H9 (cell line): ENCODE results near the gene NALCN. TPM values are rescaled to one million over a fixed set of nuclear protein-coding genes. Genes with fewer than 3 reads are reported as not detected.

Source experiments
- DNase-seq: peaks from one replicate; pipeline ENCODE4 v3.0.0-alpha.2; 2017
- H2AFZ ChIP-seq: one replicate; pipeline ENCODE4 v1.6.1; 2013; ENCODE audit warnings: mild to moderate bottlenecking, low read length, control low read depth, moderate library complexity
- H2AK5ac ChIP-seq: 2 replicates; pipeline ENCODE4 v1.6.1; 2013; ENCODE audit warnings: low read length, control low read depth, mixed read lengths; ENCODE audit not compliant: insufficient read length
- H2BK120ac ChIP-seq: one replicate; pipeline ENCODE4 v1.6.1; 2013; ENCODE audit warnings: low read depth, mild to moderate bottlenecking, low read length, control low read depth, inconsistent platforms; ENCODE audit not compliant: poor library complexity, severe bottlenecking
- H2BK12ac ChIP-seq: 2 replicates; pipeline ENCODE4 v1.6.1; 2013; ENCODE audit warnings: low read length, control low read depth, mixed read lengths, low read depth; ENCODE audit not compliant: insufficient read length
- H2BK15ac ChIP-seq: 2 replicates; pipeline ENCODE4 v1.6.1; 2013; ENCODE audit warnings: low read depth, low read length, control low read depth
- H2BK20ac ChIP-seq: one replicate; pipeline ENCODE4 v1.6.1; 2013; ENCODE audit warnings: low read depth, mild to moderate bottlenecking, low read length, control low read depth, inconsistent platforms; ENCODE audit not compliant: poor library complexity, severe bottlenecking
- H2BK5ac ChIP-seq: 2 replicates; pipeline ENCODE4 v1.6.1; 2013; ENCODE audit warnings: low read length, control low read depth, mixed read lengths; ENCODE audit not compliant: insufficient read length
- H3K14ac ChIP-seq: 2 replicates; pipeline ENCODE4 v1.6.1; 2013; ENCODE audit warnings: low read length, control low read depth; ENCODE audit not compliant: insufficient read depth
- H3K18ac ChIP-seq: 2 replicates; pipeline ENCODE4 v1.6.1; 2013; ENCODE audit warnings: low read depth, mild to moderate bottlenecking, mixed read lengths, low read length, control low read depth; ENCODE audit not compliant: insufficient read length
- H3K23ac ChIP-seq: 2 replicates; pipeline ENCODE4 v1.6.1; 2013; ENCODE audit warnings: low read length, control low read depth, mixed read lengths, low read depth; ENCODE audit not compliant: insufficient read length
- H3K23me2 ChIP-seq: 2 replicates; pipeline ENCODE4 v1.6.1; 2013; ENCODE audit warnings: low read depth, mild to moderate bottlenecking, mixed read lengths, low read length, control low read depth; ENCODE audit not compliant: insufficient read length, poor library complexity, severe bottlenecking
- H3K27ac ChIP-seq: 2 replicates; pipeline ENCODE4 v1.5.1; 2013; ENCODE audit warnings: low read length, control low read depth, mixed read lengths, low read depth; ENCODE audit not compliant: insufficient read length
- H3K27me3 ChIP-seq: 2 replicates; pipeline ENCODE4 v1.6.1; 2013; ENCODE audit warnings: low read length, control low read depth, inconsistent platforms; ENCODE audit not compliant: insufficient read depth
- H3K4ac ChIP-seq: 2 replicates; pipeline ENCODE4 v1.6.1; 2013; ENCODE audit warnings: low read depth, mild to moderate bottlenecking, control low read depth, inconsistent platforms, low read length, moderate library complexity
- H3K4me1 ChIP-seq: 2 replicates; pipeline ENCODE4 v1.6.1; 2013; ENCODE audit warnings: low read length, control low read depth, inconsistent platforms; ENCODE audit not compliant: insufficient read depth
- H3K4me2 ChIP-seq: 2 replicates; pipeline ENCODE4 v1.6.1; 2013; ENCODE audit warnings: low read length, control low read depth, mixed read lengths; ENCODE audit not compliant: insufficient read length, insufficient read depth
- H3K56ac ChIP-seq: 2 replicates; pipeline ENCODE4 v1.6.1; 2013; ENCODE audit warnings: low read depth, mild to moderate bottlenecking, mixed read lengths, low read length, control low read depth; ENCODE audit not compliant: insufficient read length
- H3K79me1 ChIP-seq: 2 replicates; pipeline ENCODE4 v1.6.1; 2013; ENCODE audit warnings: low read depth, mild to moderate bottlenecking, moderate library complexity, low read length, control low read depth, inconsistent platforms; ENCODE audit not compliant: insufficient read depth, poor library complexity, severe bottlenecking
- H3K79me2 ChIP-seq: 2 replicates; pipeline ENCODE4 v1.6.1; 2013; ENCODE audit warnings: low read length, control low read depth, inconsistent platforms; ENCODE audit not compliant: insufficient read depth
- H3K9ac ChIP-seq: 2 replicates; pipeline ENCODE4 v1.6.1; 2013; ENCODE audit warnings: low read length, control low read depth, mixed read lengths; ENCODE audit not compliant: insufficient read length; ENCODE audit errors: extremely low read depth
- H3K9me3 ChIP-seq: one replicate; pipeline ENCODE4 v1.6.1; 2013; ENCODE audit warnings: low read depth, low read length, inconsistent platforms; ENCODE audit not compliant: control insufficient read depth
- H3T11ph ChIP-seq: one replicate; pipeline ENCODE4 v1.6.1; 2013; ENCODE audit warnings: mild to moderate bottlenecking, low read length, control low read depth, inconsistent platforms
- H4K20me1 ChIP-seq: one replicate; pipeline ENCODE4 v1.6.1; 2013; ENCODE audit not compliant: control insufficient read depth, insufficient read length, insufficient read depth
- H4K5ac ChIP-seq: 2 replicates; pipeline ENCODE4 v1.6.1; 2013; ENCODE audit warnings: low read depth, mild to moderate bottlenecking, mixed read lengths, low read length, control low read depth; ENCODE audit not compliant: insufficient read length
- H4K8ac ChIP-seq: replicated peaks from 2 replicates; pipeline ENCODE4 v1.6.1; 2013; ENCODE audit warnings: low read length, control low read depth, mixed read lengths, low read depth; ENCODE audit not compliant: insufficient read length
- H4K91ac ChIP-seq: 2 replicates; pipeline ENCODE4 v1.6.1; 2013; ENCODE audit warnings: low read depth, mild to moderate bottlenecking, moderate library complexity, mixed read lengths, low read length, control low read depth; ENCODE audit not compliant: insufficient read length
- H3K27ac Mint-ChIP-seq, 3 experiments: 2 replicates in 2 of 3; 3 replicates in 1 of 3; pipeline ENCODE4 v1.8.0; 2020 to 2021; ENCODE audit warnings: mixed read lengths in 3 of 3, mild to moderate bottlenecking in 1 of 3, moderate library complexity in 1 of 3
- H3K27me3 Mint-ChIP-seq: 2 replicates; pipeline ENCODE4 v1.8.0; 2021; ENCODE audit warnings: low read depth, mild to moderate bottlenecking, moderate library complexity, mixed read lengths
- H3K36me3 Mint-ChIP-seq, 3 experiments: 2 replicates in 2 of 3; 3 replicates in 1 of 3; pipeline ENCODE4 v1.8.0; 2020 to 2021; ENCODE audit warnings: low read depth in 3 of 3, mixed read lengths in 3 of 3; ENCODE audit not compliant: insufficient read depth in 1 of 3
- H3K4me1 Mint-ChIP-seq, 2 experiments: 2 replicates each; pipeline ENCODE4 v1.8.0; 2020; ENCODE audit warnings: mixed read lengths in 2 of 2
- H3K4me3 Mint-ChIP-seq, 2 experiments: 2 replicates in 1 of 2; 3 replicates in 1 of 2; pipeline ENCODE4 v1.8.0; 2020 to 2021; ENCODE audit warnings: mild to moderate bottlenecking in 2 of 2, mixed read lengths in 2 of 2, moderate library complexity in 1 of 2
- H3K9me3 Mint-ChIP-seq, 2 experiments: 2 replicates in 1 of 2; 3 replicates in 1 of 2; pipeline ENCODE4 v1.8.0; 2020; ENCODE audit warnings: mild to moderate bottlenecking in 2 of 2, mixed read lengths in 2 of 2, moderate library complexity in 1 of 2
- CTCF ChIP-seq: fragments of 200-600 bp; sonication (generic); conservative IDR thresholded peaks from 3 replicates; pipeline ENCODE4 v1.8.0; 2021; ENCODE audit warnings: antibody characterized with exemption, mild to moderate bottlenecking
- WGBS: extraction: QIAGEN DNeasy Blood & Tissue Kit; methylation state at CpG from one replicate; pipeline ENCODE4 v1.1.7; 2013; ENCODE audit warnings: missing lambda C conversion rate, low lambda C conversion rate, mixed read lengths; ENCODE audit not compliant: insufficient read length; ENCODE audit errors: extremely low coverage; 5-methylcytosine and 5-hydroxymethylcytosine counted together
- total RNA-seq: library from RNA; stranded (reverse); gene quantifications from 2 replicates; pipeline ENCODE4 v1.2.1, GENCODE V29; 2021

The NALCN gene
- total RNA-seq, 1 experiment from 2014 or later = 0.09 TPM

GRCh38 chr13:101146101-101146898 is 270.0 kb downstream of the NALCN start:
- no peaks in the 10 kb centered on the region for H3K79me2 ChIP-seq
- H3K27me3 Mint-ChIP-seq = no peaks in the 10 kb centered on the region; the same call in 1 of the 2 replicates
- no peaks in the 10 kb centered on the region for H4K20me1 ChIP-seq
- H3K4ac ChIP-seq = no peak overlapping the region
- H3K4me2 ChIP-seq = no peak overlapping the region
- no peaks in the 10 kb centered on the region for H3K27me3 ChIP-seq
- H2BK15ac ChIP-seq = no peak overlapping the region
- WGBS = no CpG with 5 or more reads among the region's 7 CpGs
- H3K23ac ChIP-seq = no peak overlapping the region
- H3K9me3 Mint-ChIP-seq = peaks cover 0 to 3% of the 10 kb centered on the region in 2 experiments; a peak in 2 of 5 replicates
- H3K9ac ChIP-seq = no peak overlapping the region
- peaks cover 7 to 11% of the 10 kb centered on the region in 2 experiments for H3K4me1 Mint-ChIP-seq
- no peak overlapping the region for H4K91ac ChIP-seq
- no peak overlapping the region for H4K5ac ChIP-seq
- H3K23me2 ChIP-seq = no peaks in the 10 kb centered on the region
- no peak overlapping the region for H2AFZ ChIP-seq
- H3K9me3 ChIP-seq = no peaks in the 10 kb centered on the region
- H3K56ac ChIP-seq = no peak overlapping the region
- DNase-seq = no peak
- H3K4me3 Mint-ChIP-seq = no peak overlapping the region
- no peak overlapping the region for H2BK20ac ChIP-seq
- no peaks in the 10 kb centered on the region for H3K36me3 Mint-ChIP-seq
- H2BK5ac ChIP-seq = no peak overlapping the region
- no peaks in the 10 kb centered on the region for H3K79me1 ChIP-seq
- no peak overlapping the region for H3K27ac ChIP-seq
- H2AK5ac ChIP-seq = no peak overlapping the region
- no peak overlapping the region for H2BK120ac ChIP-seq
- no peak overlapping the region for H3T11ph ChIP-seq
- no peak overlapping the region for H3K18ac ChIP-seq
- no peak overlapping the region for H2BK12ac ChIP-seq
- TF ChIP-seq CTCF = no peak
- no peak overlapping the region for H3K14ac ChIP-seq
- no peak overlapping the region for H4K8ac ChIP-seq
- H3K27ac Mint-ChIP-seq = no peak overlapping the region
- H3K4me1 ChIP-seq = peaks cover 2% of the 10 kb centered on the region; the same call in 1 of the 2 replicates
